Brain microvascular endothelial cell (primary cell): ENCODE results near the gene TRAF3IP1.
"Not testable (repeated sequence)": the region's sequence is repeated elsewhere in the genome, so short reads cannot be mapped to it uniquely, and the experiment has no call there.

Experiments used
- DNase-seq: peaks from one replicate; pipeline ENCODE4 v3.0.0-alpha.2; 2020
- H3K27ac ChIP-seq: fragments of 250-450 bp; sonication (Bioruptor Pico); 2 replicates; pipeline ENCODE4 v1.5.1; 2020; ENCODE audit warnings: mild to moderate bottlenecking, moderate library complexity
- H3K27me3 ChIP-seq: fragments of 250-450 bp; sonication (Bioruptor Pico); replicated peaks from 2 replicates; pipeline ENCODE4 v1.5.1; 2020; ENCODE audit warnings: mild to moderate bottlenecking
- H3K36me3 ChIP-seq: fragments of 250-450 bp; sonication (Bioruptor Pico); replicated peaks from 2 replicates; pipeline ENCODE4 v1.5.1; 2020; ENCODE audit warnings: mild to moderate bottlenecking
- H3K4me3 ChIP-seq: 2 replicates; pipeline ENCODE4 v1.5.1; 2011; ENCODE audit warnings: low read depth, mild to moderate bottlenecking, control low read depth, low read length, moderate library complexity
- in situ Hi-C: cut with HindIII; loops from 2 replicates; pipeline ENCODE4 v1.10.0; 2017; ENCODE audit warnings: low sequenced_read_pairs, low pct_ligation_motif_present
- TF ChIP-seq, protein P1 (sequence below): IDR thresholded peaks from 2 replicates; pipeline ENCODE4 v1.5.1; 2011; ENCODE audit warnings: low read depth, mild to moderate bottlenecking, moderate library complexity, low read length, control low read depth, inconsistent platforms; ENCODE audit errors: missing control alignments

Gene TRAF3IP1, protein sequence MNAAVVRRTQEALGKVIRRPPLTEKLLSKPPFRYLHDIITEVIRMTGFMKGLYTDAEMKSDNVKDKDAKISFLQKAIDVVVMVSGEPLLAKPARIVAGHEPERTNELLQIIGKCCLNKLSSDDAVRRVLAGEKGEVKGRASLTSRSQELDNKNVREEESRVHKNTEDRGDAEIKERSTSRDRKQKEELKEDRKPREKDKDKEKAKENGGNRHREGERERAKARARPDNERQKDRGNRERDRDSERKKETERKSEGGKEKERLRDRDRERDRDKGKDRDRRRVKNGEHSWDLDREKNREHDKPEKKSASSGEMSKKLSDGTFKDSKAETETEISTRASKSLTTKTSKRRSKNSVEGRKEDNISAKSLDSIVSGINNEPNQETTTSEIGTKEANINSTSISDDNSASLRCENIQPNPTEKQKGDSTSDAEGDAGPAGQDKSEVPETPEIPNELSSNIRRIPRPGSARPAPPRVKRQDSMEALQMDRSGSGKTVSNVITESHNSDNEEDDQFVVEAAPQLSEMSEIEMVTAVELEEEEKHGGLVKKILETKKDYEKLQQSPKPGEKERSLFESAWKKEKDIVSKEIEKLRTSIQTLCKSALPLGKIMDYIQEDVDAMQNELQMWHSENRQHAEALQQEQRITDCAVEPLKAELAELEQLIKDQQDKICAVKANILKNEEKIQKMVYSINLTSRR

DNA sequence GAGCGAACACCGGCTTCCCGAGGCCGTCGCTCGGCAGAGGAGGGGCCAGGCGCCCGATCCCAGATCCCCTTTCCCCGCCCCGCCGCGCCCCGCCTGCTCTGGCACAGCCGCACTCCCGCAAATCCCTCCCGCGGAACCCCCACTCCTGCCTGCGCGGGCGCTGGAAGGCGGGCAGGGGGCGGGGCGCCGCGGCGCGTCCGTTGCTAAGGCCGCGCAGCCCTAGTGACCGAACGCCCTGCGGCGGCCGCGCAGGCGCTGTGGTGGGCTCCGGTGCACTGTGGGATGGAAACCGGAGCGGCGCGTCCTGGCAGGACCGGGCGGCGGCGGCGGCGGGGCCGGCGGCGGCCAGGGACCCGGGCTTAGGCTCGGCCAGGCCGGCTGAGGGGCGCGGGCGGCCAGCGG is at the start of gene TRAF3IP1:
TSS of gene TRAF3IP1 (plus strand) at position 273 of the 402 bp plus-strand sequence. CDS start 145 bp downstream, outside the sequence.
- Histone ChIP-seq H3K27me3 (no peaks in the 10 kb centered on the region), H3K36me3 (peaks cover 2% of the 10 kb centered on the region), H3K27ac (no peak within 1 kb of the TSS), H3K4me3 (peak within 1 kb of the TSS; percentile 64)
- TF ChIP-seq, protein P1, sequence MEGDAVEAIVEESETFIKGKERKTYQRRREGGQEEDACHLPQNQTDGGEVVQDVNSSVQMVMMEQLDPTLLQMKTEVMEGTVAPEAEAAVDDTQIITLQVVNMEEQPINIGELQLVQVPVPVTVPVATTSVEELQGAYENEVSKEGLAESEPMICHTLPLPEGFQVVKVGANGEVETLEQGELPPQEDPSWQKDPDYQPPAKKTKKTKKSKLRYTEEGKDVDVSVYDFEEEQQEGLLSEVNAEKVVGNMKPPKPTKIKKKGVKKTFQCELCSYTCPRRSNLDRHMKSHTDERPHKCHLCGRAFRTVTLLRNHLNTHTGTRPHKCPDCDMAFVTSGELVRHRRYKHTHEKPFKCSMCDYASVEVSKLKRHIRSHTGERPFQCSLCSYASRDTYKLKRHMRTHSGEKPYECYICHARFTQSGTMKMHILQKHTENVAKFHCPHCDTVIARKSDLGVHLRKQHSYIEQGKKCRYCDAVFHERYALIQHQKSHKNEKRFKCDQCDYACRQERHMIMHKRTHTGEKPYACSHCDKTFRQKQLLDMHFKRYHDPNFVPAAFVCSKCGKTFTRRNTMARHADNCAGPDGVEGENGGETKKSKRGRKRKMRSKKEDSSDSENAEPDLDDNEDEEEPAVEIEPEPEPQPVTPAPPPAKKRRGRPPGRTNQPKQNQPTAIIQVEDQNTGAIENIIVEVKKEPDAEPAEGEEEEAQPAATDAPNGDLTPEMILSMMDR, result no peak
- in situ Hi-C loops, result no loop called here
- peak; percentile 81 for DNase-seq

DNA sequence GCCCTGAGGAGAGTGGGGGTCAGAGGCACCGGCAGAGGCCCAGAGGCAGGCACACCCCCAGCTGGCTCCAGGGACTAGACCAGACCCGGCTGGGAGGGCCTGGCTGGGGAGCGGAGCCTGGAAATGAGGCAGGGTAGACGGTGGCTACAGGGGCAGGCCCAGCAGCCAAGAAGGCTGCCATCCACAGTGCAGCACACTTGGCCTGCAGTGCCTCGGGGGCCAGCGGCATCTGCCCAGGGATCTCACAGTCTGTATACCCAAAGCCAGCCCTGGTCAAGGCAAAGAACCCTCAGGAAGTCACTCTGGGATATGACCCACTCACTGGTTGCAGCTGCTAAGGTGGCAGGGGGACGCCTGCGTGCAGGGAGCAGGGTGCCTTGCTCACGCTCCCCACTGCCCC is 49.7 kb upstream of the TRAF3IP1 start:
- H3K36me3 ChIP-seq, result no peaks in the 10 kb centered on the region
- no peak overlapping the region for H3K4me3 ChIP-seq
- TF ChIP-seq, protein P1, result no peak
- H3K27ac ChIP-seq, result no peak overlapping the region
- H3K27me3 ChIP-seq, result no peaks in the 10 kb centered on the region
- DNase-seq, result no peak
- in situ Hi-C loops, result no loop called here

DNA sequence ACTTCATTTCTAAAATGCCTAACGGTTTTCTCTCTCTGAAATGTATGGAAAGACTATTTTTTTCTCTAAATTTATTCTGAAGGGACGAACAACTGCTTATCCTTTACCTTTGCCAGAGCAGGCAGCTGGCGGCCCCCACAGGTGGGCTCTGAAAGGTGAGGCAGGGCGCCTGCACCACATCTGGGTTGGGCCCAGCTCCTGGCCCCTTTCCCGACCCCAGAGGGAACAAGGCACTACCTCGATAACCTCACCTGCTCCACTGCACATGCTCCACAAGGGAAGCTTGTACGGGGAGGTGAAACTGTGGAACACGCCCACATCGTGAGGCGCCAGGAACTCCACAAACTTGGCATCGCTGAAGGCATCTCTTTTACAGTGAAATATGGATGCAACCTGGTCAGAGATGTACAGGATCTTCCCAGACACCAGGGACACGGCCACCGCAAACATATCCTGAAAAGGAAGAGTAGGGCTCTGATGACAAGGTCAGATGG is 49.2 kb upstream of the TRAF3IP1 start:
- no peak for DNase-seq
- H3K27me3 ChIP-seq, result no peaks in the 10 kb centered on the region
- TF ChIP-seq, protein P1, result no peak
- H3K4me3 ChIP-seq, result no peak overlapping the region
- in situ Hi-C loops, result no loop called here
- H3K36me3 ChIP-seq, result no peaks in the 10 kb centered on the region
- H3K27ac ChIP-seq, result no peak overlapping the region

DNA sequence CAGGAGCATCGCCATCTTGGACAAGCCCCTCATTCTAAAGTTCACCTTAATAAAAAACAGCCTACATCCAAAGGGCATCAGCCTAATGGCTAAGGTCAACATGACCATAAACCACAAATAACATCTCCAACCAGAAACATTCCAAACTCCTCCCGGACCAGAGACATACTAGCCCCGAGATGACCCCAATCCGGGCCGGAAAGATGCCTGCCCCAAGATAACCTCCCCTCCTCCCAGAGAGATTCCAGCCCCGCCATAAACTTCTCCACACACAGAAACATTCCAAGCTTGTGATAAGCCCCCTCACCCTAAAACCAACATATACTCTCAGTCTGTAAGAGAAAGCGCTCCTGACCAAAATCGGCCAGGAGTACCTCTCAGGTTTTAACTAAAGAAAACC is 48.6 kb upstream of the TRAF3IP1 start:
- H3K27me3 ChIP-seq, in situ Hi-C loops, H3K27ac ChIP-seq, H3K36me3 ChIP-seq, DNase-seq, H3K4me3 ChIP-seq: not testable (repeated sequence)

DNA sequence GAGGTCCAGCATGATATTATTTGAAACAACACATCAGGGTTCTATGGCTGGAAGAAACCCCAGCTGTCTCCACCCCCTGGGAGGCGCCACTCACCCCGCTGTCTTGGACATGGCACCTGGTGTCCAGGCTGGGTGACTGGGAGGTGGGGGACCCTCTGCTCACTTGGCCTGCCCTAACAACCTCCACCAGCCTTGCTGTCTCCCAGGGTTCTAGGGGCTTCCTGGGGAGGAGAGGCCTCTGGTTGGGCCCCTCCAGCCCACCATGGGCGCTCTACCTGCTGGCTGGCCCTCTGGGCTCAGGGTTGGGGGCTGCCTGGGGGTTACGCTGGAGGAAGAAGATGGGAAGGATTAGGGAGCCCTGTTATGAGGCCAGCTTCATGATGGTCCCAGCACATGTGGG is 48.2 kb upstream of the TRAF3IP1 start:
- in situ Hi-C loops, result no loop called here
- H3K4me3 ChIP-seq, result no peak overlapping the region
- DNase-seq, result no peak
- TF ChIP-seq, protein P1, result no peak
- no peaks in the 10 kb centered on the region for H3K36me3 ChIP-seq
- H3K27ac ChIP-seq, result no peak overlapping the region
- H3K27me3 ChIP-seq, result no peaks in the 10 kb centered on the region

DNA sequence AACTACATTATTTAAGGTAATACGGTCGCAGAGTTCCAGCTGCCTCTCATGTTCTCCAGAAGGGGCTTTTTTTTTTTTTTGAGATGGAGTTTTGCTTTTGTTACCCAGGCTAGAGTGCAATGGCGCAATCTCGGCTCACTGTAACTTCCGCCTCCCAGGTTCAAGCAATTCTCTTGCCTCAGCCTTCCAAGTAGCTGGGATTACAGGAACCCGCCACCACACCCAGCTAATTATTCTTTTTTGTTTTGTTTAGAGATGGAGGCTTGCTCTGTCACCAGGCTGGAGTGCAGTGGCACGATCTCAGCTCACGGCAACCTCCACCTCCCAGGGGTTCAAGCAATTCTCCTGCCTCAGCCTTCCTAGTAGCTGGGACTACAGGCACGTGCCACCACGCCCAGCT is 46.9 kb upstream of the TRAF3IP1 start:
- DNase-seq, in situ Hi-C loops, H3K4me3 ChIP-seq, H3K27me3 ChIP-seq, H3K27ac ChIP-seq, H3K36me3 ChIP-seq: not testable (repeated sequence)
